ENCODE data around the gene DNPH1.

The DNPH1 gene

GRCh38 chr6:43263314-43264178 is 34.3 kb upstream of the DNPH1 start:
- DNase-seq (ENCODE audit: low spot score), result peak; percentile 53

DNA sequence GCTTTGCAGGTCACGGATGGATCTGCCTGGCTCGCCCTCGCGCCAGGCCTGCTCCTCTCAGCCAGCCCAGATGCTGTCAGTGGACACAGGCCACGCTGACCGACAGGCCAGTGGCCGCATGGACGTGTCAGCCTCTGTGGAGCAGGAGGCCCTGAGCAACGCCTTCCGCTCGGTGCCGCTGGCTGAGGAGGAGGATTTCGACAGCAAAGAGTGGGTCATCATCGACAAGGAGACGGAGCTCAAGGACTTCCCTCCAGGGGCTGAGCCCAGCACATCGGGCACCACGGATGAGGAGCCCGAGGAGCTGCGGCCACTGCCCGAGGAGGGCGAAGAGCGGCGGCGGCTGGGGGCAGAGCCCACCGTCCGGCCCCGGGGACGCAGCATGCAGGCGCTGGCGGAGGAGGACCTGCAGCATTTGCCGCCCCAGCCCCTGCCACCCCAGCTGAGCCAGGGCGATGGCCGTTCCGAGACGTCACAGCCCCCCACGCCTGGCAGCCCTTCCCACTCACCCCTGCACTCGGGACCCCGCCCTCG is 33.6 kb upstream of the DNPH1 start:
- DNase-seq (ENCODE audit: low spot score), result no peak

- DNase-seq (ENCODE audit: low spot score), result no peak
Observed at GRCh38 chr6:43262000-43262779, 32.9 kb upstream of the DNPH1 start.

DNA sequence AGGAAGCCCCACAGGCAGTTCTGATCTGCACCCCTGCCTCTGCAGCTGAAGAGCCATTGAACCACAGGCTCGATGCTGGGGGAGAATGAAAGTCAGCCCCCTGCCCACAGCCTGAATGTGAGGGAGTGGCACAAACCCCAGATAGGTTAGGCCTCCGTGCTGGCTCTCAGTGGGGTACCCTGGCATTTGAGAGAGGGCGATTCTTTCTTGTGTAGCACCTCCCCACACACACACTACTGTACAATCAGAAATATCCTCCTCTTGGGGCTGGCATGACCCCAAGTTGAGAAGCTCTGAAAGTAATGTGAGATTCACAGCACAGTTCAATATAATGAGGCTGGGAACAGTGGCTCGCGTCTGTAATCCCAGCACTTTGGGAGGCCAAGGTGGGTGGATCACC is 31.9 kb upstream of the DNPH1 start:
- no peak for DNase-seq (ENCODE audit: low spot score)

- no peak for DNase-seq (ENCODE audit: low spot score)
Observed at GRCh38 chr6:43260791-43261190, 31.5 kb upstream of the DNPH1 start.

GRCh38 chr6:43258807-43259686 is 29.8 kb upstream of the DNPH1 start:
- DNase-seq (ENCODE audit: low spot score), result no peak

DNA sequence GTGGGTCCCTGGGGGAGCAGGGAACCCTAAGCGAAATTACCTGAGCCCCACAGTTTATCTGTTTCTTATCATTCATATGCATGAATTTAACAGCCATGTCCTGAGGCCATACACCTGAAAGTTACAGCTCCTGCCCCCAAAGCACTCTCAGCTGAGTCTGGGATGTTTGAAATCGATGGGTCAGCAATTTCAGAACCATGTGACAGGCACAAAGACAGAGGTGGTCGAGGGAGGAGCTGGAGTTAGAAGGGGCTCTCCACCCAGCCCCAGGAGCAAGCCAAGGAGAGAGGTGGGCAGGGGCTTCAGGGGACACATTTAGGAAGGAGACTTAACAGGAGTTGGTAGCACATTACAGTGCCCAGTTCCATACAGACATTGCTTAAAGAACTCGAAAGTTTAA is 28.9 kb upstream of the DNPH1 start:
- DNase-seq (ENCODE audit: low spot score), result no peak

GRCh38 chr6:43257367-43258145 is 28.3 kb upstream of the DNPH1 start:
- DNase-seq (ENCODE audit: low spot score), result no peak

- no peak for DNase-seq (ENCODE audit: low spot score)
Observed at GRCh38 chr6:43256670-43257366, 27.5 kb upstream of the DNPH1 start.

GRCh38 chr6:43255408-43256054 is 26.2 kb upstream of the DNPH1 start:
- DNase-seq (ENCODE audit: low spot score), result no peak

DNA sequence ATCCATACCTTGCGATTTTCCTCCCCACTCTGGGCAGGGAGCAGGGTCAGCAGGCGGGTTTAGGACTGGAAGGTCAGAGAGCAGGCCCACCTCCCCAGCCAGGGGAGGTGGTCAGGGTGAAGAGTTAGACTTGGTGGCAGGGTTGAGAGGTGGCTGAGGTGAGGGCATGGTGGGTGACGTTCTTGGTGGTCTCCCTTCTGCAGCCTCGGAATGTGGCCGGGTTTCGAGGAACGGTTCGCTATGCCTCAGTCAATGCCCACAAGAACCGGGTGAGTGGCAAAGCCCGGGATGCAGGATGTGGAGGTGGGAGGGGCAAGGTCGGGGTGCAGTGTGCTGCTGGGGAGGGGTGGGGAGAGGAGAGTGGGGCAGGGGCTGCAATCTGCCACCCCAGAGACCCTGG is 25.6 kb upstream of the DNPH1 start:
- no peak for DNase-seq (ENCODE audit: low spot score)

DNA sequence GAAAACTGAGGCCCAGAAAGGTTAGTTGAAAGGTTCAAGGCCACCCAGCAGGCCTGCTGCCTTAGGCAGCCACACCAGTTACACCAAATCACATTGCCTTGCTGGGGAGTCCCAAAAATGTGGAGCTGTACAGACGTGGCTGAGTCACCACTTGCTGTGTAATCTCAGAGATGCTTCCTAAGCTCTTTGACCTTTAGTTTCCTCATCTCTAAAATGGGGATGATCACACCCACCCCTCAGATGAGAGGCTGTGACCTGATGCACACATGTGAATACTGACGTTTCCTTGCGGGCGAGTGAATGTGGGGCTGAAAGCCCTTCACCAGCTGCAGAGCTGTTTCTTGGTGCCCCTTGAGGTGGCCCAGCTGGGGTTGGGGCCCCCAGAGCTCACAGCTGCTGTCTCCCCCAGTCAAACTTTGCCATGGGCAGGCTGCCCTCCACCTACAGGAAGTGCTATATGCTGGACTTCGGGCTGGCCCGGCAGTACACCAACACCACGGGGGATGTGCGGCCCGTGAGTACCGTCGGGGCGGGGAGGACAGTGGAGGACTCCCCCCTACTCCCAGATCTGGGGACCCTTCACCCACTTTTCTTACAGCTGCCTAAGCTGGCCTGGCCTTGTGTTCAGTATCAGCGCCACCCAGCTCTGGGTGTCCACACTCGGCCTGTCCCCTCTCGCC is 25.0 kb upstream of the DNPH1 start:
- DNase-seq (ENCODE audit: low spot score), result no peak

GRCh38 chr6:43253401-43253800 is 24.1 kb upstream of the DNPH1 start:
- no peak for DNase-seq (ENCODE audit: low spot score)

GRCh38 chr6:43250992-43251373 is 21.7 kb upstream of the DNPH1 start:
- DNase-seq (ENCODE audit: low spot score), result no peak

DNA sequence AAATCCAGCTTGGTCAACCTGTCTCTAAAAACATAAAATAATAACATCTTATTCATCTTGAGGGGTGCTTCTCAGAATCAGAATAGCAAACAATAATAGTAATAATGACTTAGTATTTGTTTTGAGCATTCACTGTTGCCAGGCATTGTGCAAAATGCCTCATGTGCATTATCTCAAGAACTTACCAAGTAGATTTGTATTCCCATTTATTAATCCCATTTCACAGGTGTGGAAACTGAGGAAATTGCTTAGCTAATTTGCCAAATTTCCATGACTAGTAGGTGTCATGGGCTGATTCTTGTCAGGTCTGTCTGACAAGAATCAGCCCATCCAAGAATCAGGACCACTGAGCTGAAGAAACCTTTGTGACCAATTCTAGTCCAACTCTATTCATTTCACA is 19.5 kb upstream of the DNPH1 start:
- DNase-seq (ENCODE audit: low spot score), result no peak

- no peak for DNase-seq (ENCODE audit: low spot score)
Observed at GRCh38 chr6:43248101-43248500, 18.8 kb upstream of the DNPH1 start.

- DNase-seq (ENCODE audit: low spot score), result peak; percentile 55
Observed at GRCh38 chr6:43247114-43247999, 18.1 kb upstream of the DNPH1 start.

- DNase-seq (ENCODE audit: low spot score), result no peak
Observed at GRCh38 chr6:43246301-43247113, 17.2 kb upstream of the DNPH1 start.
